ENCODE results near the gene RGS7BP. TPM values are rescaled to one million over a fixed set of nuclear protein-coding genes. Genes with fewer than 3 reads are reported as not detected.

The RGS7BP gene
- total RNA-seq, 1 experiment from 2014 or later = 5.1 TPM

DNA sequence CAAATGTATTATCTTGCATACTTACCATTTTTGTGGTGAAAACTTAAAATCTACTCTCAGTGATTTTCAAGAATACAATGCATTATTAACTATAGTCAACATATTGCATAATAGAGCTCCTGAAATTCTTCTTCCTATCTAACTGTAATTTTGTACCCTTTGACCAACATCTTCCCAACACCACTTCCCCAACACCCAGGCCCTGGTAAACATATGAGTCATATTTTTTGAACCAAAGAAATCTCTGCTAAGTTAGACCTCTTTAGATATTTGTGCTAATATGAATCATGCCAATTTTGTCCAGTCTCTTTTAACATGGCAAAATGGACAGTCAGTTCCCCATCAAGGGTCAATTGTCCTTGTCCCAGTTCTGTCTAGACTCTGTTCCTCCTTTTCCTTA, 18.5 kb upstream of the RGS7BP start (continued):
- TF ChIP-seq, protein P1, sequence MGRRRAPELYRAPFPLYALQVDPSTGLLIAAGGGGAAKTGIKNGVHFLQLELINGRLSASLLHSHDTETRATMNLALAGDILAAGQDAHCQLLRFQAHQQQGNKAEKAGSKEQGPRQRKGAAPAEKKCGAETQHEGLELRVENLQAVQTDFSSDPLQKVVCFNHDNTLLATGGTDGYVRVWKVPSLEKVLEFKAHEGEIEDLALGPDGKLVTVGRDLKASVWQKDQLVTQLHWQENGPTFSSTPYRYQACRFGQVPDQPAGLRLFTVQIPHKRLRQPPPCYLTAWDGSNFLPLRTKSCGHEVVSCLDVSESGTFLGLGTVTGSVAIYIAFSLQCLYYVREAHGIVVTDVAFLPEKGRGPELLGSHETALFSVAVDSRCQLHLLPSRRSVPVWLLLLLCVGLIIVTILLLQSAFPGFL (CRISPR knock-in tag; IDR thresholded peaks at IDR 0.05; ENCODE audit: borderline replicate concordance) = no peak
- TF ChIP-seq, protein P2, sequence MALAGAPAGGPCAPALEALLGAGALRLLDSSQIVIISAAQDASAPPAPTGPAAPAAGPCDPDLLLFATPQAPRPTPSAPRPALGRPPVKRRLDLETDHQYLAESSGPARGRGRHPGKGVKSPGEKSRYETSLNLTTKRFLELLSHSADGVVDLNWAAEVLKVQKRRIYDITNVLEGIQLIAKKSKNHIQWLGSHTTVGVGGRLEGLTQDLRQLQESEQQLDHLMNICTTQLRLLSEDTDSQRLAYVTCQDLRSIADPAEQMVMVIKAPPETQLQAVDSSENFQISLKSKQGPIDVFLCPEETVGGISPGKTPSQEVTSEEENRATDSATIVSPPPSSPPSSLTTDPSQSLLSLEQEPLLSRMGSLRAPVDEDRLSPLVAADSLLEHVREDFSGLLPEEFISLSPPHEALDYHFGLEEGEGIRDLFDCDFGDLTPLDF (CRISPR knock-in tag; IDR thresholded peaks at IDR 0.05) = no peak
- no peak for TF ChIP-seq ESRRA (CRISPR knock-in tag; IDR thresholded peaks at IDR 0.05; ENCODE audit: borderline replicate concordance)
- no peak for TF ChIP-seq ZNF263 (CRISPR knock-in tag; IDR thresholded peaks at IDR 0.05; ENCODE audit: low read depth)
- TF ChIP-seq ATF1 (CRISPR knock-in tag; IDR thresholded peaks at IDR 0.05) = no peak
- no peak for TF ChIP-seq ZNF138 (CRISPR knock-in tag; conservative IDR thresholded peaks at IDR 0.05)
- TF ChIP-seq SP1 (CRISPR knock-in tag; conservative IDR thresholded peaks at IDR 0.05) = no peak
- no peak for TF ChIP-seq IRF1 (CRISPR knock-in tag; IDR thresholded peaks at IDR 0.05)
- no peak for TF ChIP-seq ZNF219 (CRISPR knock-in tag; IDR thresholded peaks at IDR 0.05; ENCODE audit: borderline replicate concordance)

DNA sequence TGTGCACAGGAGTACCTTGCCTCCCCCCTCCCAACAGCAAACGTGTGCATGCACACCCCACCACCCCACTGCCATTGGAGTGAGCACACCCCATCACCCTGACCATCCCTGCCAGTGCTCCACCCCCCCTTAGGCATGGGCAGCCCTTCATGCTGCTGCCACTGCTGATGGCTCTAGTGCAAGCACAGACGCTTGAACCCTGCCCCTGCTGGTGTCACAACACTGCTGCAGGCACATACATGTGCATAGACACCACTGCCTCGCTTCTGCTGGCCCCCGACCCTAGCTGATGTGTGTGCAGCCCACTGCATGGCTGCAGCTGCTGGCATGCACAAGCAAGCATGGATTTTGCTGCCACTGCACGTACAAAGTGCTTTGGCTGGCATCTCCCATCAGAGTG, 16.0 kb upstream of the RGS7BP start:
- ChIA-PET POLR2A (no interaction called here), CTCF (interaction anchor here (1.2 kb wide), 1 partner anchor 17 kb away, joined by 4 read pairs; no protein-coding TSS in a partner anchor)
- peak; percentile 53; the same call in 1 of the 2 replicates for ATAC-seq
- H3K4me3 Mint-ChIP-seq = no peak overlapping the region
- DNase-seq (ENCODE audit: low spot score) = no peak
- H3K27me3 Mint-ChIP-seq (ENCODE audit: low read depth) = no peaks in the 10 kb centered on the region
- H3K4me1 Mint-ChIP-seq = no peaks in the 10 kb centered on the region
- no peak overlapping the region for H3K27ac Mint-ChIP-seq
- peaks cover 23% of the 10 kb centered on the region for H3K9me3 Mint-ChIP-seq
- peaks cover under 1% of the 10 kb centered on the region; the same call in 1 of the 2 replicates for H3K36me3 Mint-ChIP-seq
- TF ChIP-seq HMGA2 (CRISPR knock-in tag; IDR thresholded peaks at IDR 0.05) (no peak), USF2 (CRISPR knock-in tag; IDR thresholded peaks at IDR 0.05) (no peak), STAT6 (CRISPR knock-in tag; conservative IDR thresholded peaks at IDR 0.05; ENCODE audit: low read depth) (no peak), ETV6 (CRISPR knock-in tag; IDR thresholded peaks at IDR 0.05) (no peak), ATF2 (CRISPR knock-in tag; IDR thresholded peaks at IDR 0.05; ENCODE audit: borderline replicate concordance, low read depth) (no peak), MYBL2 (CRISPR knock-in tag; IDR thresholded peaks at IDR 0.05) (no peak), ZNF138 (CRISPR knock-in tag; conservative IDR thresholded peaks at IDR 0.05) (no peak), GABPB1 (CRISPR knock-in tag; IDR thresholded peaks at IDR 0.05) (no peak), TCF7 (CRISPR knock-in tag; IDR thresholded peaks at IDR 0.05; ENCODE audit: low read depth) (no peak), GTF2I (CRISPR knock-in tag; conservative IDR thresholded peaks at IDR 0.05) (no peak), ZMAT4 (CRISPR knock-in tag; IDR thresholded peaks at IDR 0.05) (no peak)
- TF ChIP-seq, protein P2 (CRISPR knock-in tag; IDR thresholded peaks at IDR 0.05) = no peak

All from WTC11 (cell line).